Activated gamma-delta T cell treated with anti-CD3 and anti-CD28 coated beads, Interleukin-2, amount 50 U/mL, for 16 hours (primary cell): ENCODE data around the gene C16orf78.
A peak's percentile ranks its signal among the peaks of the same experiment; 100 is the strongest.

Experiments
- DNase-seq: peaks from one replicate; pipeline ENCODE4 v3.0.0-alpha.2; 2020; ENCODE audit warnings: low read depth

C16orf78 gene

GRCh38 chr16:49431591-49432290, 58.1 kb downstream of the C16orf78 start:
- DNase-seq: no peak

DNA sequence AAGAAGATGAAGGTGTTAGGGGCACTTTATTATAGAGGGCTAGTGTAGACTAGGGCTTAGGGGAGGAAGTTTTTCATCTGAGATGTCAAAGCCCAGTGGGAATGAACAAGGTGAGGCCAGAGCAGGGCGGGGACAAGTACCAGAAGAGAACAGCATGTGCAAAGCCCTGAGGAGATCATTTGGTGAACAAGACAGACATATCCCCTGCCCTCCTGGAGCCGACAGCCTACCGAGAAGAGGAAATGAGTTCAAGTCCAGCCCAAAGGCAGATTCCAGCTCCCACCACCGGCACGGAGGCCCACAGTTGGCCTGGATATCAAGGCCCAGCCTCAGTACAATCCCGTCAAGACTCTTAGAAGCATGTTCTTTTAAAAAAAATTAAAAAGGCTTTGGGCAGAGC, 61.1 kb downstream of the C16orf78 start:
- DNase-seq: no peak

DNA sequence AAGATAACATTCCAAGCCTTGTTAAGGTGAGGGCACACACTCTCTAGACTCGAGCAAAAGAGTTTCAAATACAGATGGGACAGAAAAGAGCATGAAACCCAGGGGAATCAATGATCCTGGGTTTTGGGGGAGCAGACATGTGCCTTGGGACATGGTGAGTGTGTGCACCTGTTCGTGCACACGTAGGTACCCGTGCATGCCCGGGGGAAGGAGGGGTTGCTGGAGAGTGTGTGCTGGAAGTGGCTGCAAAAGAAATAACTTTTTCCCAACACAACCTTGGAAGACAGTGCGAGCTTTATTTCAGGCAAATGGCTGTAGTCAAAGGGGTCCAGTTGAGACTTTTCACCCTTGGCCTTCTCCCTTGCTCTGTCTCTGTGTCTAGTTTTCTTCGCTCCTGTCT, 62.6 kb downstream of the C16orf78 start:
- DNase-seq: no peak

- DNase-seq: no peak
Observed at GRCh38 chr16:49437344-49437743, 63.7 kb downstream of the C16orf78 start.

- DNase-seq: no peak
Observed at GRCh38 chr16:49439050-49439449, 65.4 kb downstream of the C16orf78 start.

DNA sequence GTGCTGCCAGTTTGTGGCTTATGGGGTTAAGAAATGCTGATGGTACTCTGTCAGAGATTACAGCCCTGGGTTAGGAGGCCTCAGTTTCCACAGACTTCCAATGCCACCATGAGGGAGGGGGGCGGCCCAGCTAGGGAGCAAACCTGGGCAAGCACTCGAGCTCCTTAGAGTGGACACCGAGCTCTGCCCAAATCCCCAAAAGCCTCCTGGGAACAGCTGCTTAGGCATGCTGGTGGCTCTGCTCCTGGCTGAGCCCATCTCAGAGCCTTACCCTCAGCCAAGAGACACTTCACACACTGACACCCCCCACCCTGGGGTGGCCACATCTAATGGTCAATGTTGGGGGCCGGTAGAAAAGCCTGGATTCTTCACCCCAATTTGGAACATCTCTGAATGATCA, 66.1 kb downstream of the C16orf78 start:
- no peak for DNase-seq

DNA sequence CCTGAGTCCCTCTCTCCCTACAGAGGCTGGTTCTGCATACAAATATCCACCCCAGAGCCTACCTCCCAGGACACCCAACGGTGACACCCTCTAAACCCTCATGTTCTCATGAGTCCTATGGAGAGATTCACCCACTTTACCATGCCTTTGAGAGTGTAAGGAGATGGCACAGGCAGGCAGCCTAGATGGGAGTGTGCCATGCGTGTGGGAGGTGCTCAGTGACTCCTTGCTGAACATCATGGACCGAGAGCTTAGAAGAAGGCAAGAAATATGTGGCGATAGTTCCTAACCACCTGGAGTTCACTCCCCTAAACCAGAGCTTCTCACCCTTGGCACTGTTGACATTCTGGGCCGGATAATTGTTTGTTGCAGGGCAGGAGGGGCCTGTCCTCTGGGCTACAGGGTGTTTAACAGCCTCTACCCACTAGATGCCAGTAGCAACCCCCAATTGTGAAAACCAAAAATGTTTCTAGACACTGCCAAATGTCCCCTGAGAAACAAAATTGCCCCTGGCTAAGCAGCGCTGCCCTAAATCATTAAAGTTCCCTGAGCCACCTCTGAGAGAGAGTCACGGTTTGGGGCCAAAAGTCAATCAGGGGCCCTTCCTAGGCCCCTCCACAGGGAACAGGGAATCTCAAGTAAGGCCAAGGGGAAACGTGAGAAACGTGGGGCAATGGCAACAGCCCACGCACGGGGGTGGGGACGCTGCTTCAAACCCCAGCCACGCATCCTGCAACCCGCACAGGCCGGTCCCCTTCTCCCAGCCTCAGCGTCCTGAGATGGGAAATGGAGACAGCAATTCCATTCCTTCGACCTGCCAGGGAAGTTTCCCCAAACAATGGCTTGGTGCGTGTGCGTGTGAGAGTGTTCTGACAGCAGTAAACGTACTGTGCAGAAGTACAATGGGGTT, 66.8 kb downstream of the C16orf78 start:
- DNase-seq: no peak

- DNase-seq: peak; percentile 39
Observed at GRCh38 chr16:49441366-49441780, 67.8 kb downstream of the C16orf78 start.

- DNase-seq: no peak
Observed at GRCh38 chr16:49442805-49443204, 69.2 kb downstream of the C16orf78 start.

GRCh38 chr16:49443576-49443975, 70.0 kb downstream of the C16orf78 start:
- no peak for DNase-seq

DNA sequence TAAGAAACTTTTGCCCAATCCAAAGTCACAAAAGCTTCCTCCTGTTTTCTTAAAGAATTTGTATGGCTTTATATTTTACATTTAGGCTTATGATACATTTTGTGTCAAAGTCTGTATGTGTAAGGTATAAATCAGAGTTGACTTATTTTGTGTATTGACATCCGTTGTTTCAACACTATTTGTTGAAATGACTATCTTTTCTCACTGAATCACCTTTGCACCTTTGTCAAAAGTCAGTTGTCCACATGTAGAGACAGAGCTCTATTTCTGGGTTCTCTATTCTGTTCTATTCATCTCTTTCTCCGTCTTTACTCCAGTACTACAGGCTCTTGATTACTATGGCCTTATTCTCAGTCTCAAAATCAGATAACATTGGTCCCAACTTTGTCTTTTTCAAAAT, 73.2 kb downstream of the C16orf78 start:
- no peak for DNase-seq
